Muscle of arm (tissue), 12 donors: ENCODE results near the gene FUT9. TPM values are rescaled to one million over a fixed set of nuclear protein-coding genes. Genes with fewer than 3 reads are reported as not detected.
"Not testable (repeated sequence)": the region's sequence is repeated elsewhere in the genome, so short reads cannot be mapped to it uniquely, and the experiment has no call there.

Experiments used
- DNase-seq: peaks from one replicate; pipeline ENCODE4 v3.0.0-alpha.2; 2013
- polyA plus RNA-seq, 12 donors: library from polyadenylated mRNA; unstranded; fragments of 120-200 nt; gene quantifications; one replicate each; pipeline ENCODE4 v1.2.1, GENCODE V29; 2013; ENCODE audit not compliant: insufficient read length in 12 of 12

The FUT9 gene
- polyA plus RNA-seq, 12 donors: 0.10 to 0.54 (median 0.18) TPM; not detected in 2

- DNase-seq: no peak
These were observed 169.0 kb downstream of the FUT9 start for GRCh38 chr6:96184798-96185197.

GRCh38 chr6:96186094-96186493 is 170.3 kb downstream of the FUT9 start:
- no peak for DNase-seq

DNA sequence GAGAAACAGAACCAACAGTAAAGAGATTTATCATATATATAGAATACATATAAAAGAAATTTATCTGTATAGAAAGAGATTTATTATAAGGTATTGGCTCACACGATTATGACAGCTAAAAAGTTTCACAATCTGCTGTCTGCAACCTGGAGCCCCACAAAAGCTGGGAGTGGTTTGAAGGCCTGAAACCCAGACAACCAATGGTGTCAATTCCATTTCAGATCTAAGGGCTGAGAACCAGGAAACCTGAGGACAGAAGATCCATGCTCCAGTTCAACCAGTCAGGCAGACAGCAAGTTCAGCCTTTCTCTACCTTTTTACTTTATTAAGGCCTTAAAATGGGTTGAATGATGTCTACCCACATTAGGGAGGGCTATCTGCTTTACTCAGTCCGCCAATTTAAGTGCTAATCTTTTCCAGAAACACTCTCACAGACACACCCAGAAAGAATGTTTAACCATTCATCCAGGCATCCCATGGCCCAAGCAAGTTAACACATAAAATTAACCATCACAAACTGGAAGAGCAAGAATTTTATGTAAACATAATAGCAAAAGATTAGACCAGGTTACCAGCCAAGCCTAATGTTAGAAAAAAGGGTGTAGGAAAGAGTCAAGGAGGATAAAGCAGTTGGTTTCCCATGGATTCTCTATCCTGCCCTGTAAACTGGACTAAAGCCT is 170.9 kb downstream of the FUT9 start:
- no peak for DNase-seq

DNA sequence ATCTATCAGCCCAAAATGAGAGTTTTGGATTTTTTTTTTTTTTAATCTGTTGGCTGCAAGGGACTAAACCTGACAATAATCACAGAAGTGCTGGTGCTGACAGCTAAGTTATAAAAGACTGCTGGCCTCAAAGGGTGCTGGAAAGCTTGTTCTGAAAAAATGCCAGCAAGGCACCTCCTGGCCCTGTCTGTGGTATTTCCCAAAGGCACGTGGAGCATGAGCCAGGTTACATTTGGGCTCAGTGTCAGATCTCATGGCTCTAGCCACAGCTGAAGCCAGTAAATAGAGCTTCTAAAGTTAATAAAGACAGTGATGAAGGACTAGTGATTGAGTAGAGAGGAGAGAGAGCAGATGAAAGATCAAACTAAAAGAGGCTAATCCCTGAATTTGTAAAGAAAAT is 178.9 kb downstream of the FUT9 start:
- no peak for DNase-seq

DNA sequence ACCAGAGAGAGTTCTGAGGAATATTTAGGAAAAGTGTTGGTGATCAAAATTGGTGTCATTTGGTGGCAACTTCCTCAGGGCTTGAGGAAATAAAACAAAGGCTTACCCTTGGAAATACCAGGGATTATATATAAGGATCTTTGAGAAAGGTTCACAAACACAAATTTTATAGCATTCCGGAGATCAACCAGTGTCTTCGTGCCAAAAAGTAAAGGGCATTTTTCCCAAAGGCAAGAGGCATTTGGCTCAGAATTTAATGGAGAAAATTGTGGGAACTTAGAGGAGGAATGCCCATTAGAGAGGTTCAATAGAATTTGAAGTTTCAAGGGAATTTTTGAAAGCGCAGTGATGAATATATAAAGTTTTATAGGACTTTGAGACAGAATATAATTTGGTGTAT is 179.5 kb downstream of the FUT9 start:
- DNase-seq: no peak

GRCh38 chr6:96196633-96197032 is 180.9 kb downstream of the FUT9 start:
- no peak for DNase-seq

GRCh38 chr6:96197241-96197640 is 181.5 kb downstream of the FUT9 start:
- no peak for DNase-seq

- DNase-seq: no peak
These were observed 186.8 kb downstream of the FUT9 start for GRCh38 chr6:96202571-96202970.

DNA sequence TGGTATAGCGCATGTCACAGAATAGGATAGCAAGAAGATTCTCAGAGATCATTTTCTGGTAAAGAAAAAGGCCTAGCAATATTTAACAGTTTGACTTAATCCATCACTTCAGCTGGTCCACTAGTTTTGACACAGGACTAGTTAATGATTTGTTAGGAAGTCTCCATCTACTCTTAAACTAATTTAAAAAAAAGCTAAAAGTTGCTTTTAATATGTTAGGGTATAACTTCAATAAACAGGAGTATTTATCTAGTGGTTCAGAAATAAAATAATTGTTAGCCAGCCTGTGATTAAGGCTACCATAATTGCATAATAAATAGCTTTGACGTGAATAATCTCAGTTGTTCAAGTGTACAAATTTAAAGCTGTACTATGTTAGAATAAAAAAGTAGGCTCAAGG is 195.6 kb downstream of the FUT9 start:
- DNase-seq: no peak

DNA sequence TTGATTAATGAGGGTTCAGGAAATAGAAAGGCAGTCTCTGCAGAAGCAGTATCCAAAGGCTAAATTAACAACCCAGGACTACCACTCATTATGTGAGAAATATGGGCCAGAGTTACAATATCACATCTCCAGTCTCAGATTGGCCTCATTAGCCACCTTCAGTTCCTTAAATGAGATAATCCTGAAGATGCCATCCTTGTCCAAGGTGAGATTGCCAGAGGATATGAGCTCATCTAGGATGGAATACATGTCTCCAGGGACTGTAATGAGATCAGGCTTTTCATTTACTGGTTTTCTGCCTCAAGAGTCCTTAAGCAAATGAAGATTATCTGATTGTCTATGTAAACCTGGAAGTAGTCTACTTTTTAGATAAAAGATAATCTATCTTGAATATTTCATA is 196.3 kb downstream of the FUT9 start:
- no peak for DNase-seq

- no peak for DNase-seq
These were observed 198.0 kb downstream of the FUT9 start for GRCh38 chr6:96213784-96214183.

DNA sequence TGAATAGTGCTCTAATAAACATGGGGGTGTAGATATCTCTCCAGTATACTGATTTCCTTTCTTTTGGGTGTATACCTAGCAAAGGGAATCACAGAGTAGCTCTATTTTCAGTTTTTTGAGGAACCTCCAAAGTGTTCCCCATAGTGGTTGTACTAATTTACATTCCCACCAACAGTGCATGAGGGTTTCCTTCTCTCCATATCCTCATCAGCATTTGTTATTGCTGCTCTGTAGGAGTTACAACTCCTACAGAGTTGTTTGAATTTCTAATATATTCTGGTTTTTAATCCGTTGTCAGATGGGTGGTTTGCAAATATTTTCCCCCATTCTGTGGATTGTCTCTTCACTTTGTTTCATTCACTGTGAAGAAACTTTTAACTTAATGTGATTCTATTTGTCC is 207.9 kb downstream of the FUT9 start:
- DNase-seq: no peak

GRCh38 chr6:96227135-96227534 is 211.4 kb downstream of the FUT9 start:
- DNase-seq: no peak

- no peak for DNase-seq
These were observed 218.7 kb downstream of the FUT9 start for GRCh38 chr6:96234444-96234843.

- no peak for DNase-seq
These were observed 220.2 kb downstream of the FUT9 start for GRCh38 chr6:96235927-96236326.

GRCh38 chr6:96236471-96236870 is 220.7 kb downstream of the FUT9 start:
- no peak for DNase-seq

- DNase-seq: no peak
These were observed 222.0 kb downstream of the FUT9 start for GRCh38 chr6:96237638-96238347.

DNA sequence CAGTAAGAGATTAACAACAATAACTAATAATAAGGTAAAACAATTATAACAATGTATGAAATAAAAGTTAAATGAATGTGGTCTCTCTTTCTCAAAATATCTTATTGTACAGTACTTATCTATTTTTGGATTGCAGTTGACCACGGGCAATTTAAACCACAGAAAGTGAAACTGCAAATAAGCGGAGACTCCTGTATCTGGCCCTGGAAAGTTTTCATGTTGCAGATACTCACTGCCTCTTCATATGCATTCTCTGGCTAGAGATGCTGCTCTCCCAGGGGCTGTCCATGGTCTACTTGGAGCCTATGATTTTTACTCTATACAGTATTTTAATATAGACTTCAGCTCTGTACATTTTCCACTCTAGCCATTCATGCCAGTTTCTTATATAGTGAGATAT is 230.8 kb downstream of the FUT9 start:
- DNase-seq: no peak

- no peak for DNase-seq
These were observed 234.0 kb downstream of the FUT9 start for GRCh38 chr6:96249755-96250154.

GRCh38 chr6:96257751-96258150 is 242.0 kb downstream of the FUT9 start:
- DNase-seq: no peak

GRCh38 chr6:96260787-96261430 is 245.1 kb downstream of the FUT9 start:
- not testable (repeated sequence) for DNase-seq
